ENCODE data around the gene WT1. TPM values are rescaled to one million over a fixed set of nuclear protein-coding genes. Genes with fewer than 3 reads are reported as not detected.

The WT1 gene
- total and polyA plus RNA-seq, 2 of the 8 experiments (the other 6 are each of a cell fraction or from before 2014, with no cell fraction given): 0.05 to 0.17 TPM

DNA sequence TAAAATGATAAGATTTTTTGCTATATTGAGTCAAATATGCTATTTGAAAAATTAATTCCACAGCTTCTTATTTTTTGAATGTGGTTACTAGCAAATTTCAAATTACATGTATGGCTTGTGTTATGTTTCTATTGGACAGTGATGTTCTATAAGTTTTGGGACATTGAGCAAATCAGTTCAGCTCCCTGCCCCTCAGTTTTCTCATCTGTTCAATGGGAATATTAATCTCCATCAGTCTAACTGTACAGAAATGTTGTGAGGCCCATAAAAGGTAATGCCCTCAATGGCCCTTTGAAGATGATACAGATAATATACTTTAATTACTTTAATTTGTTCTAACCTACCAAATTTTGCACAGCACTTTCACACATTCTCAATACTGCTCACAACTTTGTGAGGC lies 15.2 kb downstream of the WT1 start:
- H4K91ac ChIP-seq (replicated peaks; ENCODE audit: insufficient read length, low read length): no peak overlapping the region
- no peaks in the 10 kb centered on the region for H3K9me3 ChIP-seq (ENCODE audit: insufficient read depth in 2 of 2, low read depth in 1 of 2, low read length in 1 of 2)
- POLR2A ChIA-PET (ENCODE audit: partially characterized antibody): no interaction called here
- FAIRE-seq: no peak
- H2BK12ac ChIP-seq (ENCODE audit: low read depth, low read length): no peak overlapping the region
- no peaks in the 10 kb centered on the region for H4K20me1 ChIP-seq (replicated peaks in 1 of 2; ENCODE audit: control insufficient read depth in 1 of 2, insufficient read depth in 2 of 2, low read length in 2 of 2)
- H3K56ac ChIP-seq (replicated peaks; ENCODE audit: insufficient read length, low read depth, low read length): no peak overlapping the region
- peaks cover 0 to 9% (median 1%) of the 10 kb centered on the region in 4 experiments; a peak in 5 of 7 replicates for H3K4me1 ChIP-seq (replicated peaks in 1 of 4; ENCODE audit: control insufficient read depth in 3 of 4, insufficient read depth in 4 of 4, low read length in 3 of 4)
- H3K79me1 ChIP-seq (ENCODE audit: low read depth, low read length): no peaks in the 10 kb centered on the region
- H3K36me3 ChIP-seq (ENCODE audit: control insufficient read depth in 2 of 4, insufficient read depth in 4 of 4, low read length in 3 of 4): no peaks in the 10 kb centered on the region
- H3K27ac ChIP-seq (ENCODE audit: low read depth, low read length): no peak overlapping the region
- no peak for DNase-seq (ENCODE audit: low read depth in 1 of 2, low spot score in 2 of 2)
- no peak overlapping the region for H3K4me2 ChIP-seq (ENCODE audit: insufficient read depth in 1 of 2, low read depth in 2 of 2, low read length in 2 of 2)
- no peak overlapping the region for H3K14ac ChIP-seq (ENCODE audit: insufficient read length)
- no peak overlapping the region for H3K18ac ChIP-seq (ENCODE audit: extremely low read depth, low read length)
- H2BK15ac ChIP-seq (ENCODE audit: low read length): no peak overlapping the region
- no peak overlapping the region for H2BK5ac ChIP-seq (ENCODE audit: low read depth, low read length)
- no peak overlapping the region for H4K8ac ChIP-seq (ENCODE audit: extremely low read depth, insufficient read depth, low read length)
- peaks cover 0 to 12% (median 7%) of the 10 kb centered on the region in 4 experiments; a peak in 6 of 7 replicates for H3K27me3 ChIP-seq (replicated peaks in 1 of 4; ENCODE audit: control insufficient read depth in 3 of 4, extremely low read depth in 1 of 4, insufficient read depth in 3 of 4, low read length in 3 of 4)
- no peak overlapping the region for H2AK5ac ChIP-seq (ENCODE audit: low read depth, low read length)
- H3K4ac ChIP-seq (replicated peaks; ENCODE audit: insufficient read length, low read depth, low read length): no peak overlapping the region
- no peak overlapping the region for H3K4me3 ChIP-seq (ENCODE audit: extremely low read depth in 1 of 4, insufficient read depth in 2 of 4, low read depth in 3 of 4, low read length in 4 of 4)
- TF ChIP-seq POU5F1 (IDR thresholded peaks at IDR 0.05; ENCODE audit: low read depth, low read length): no peak
- TF ChIP-seq CEBPB (IDR thresholded peaks at IDR 0.05; ENCODE audit: low read depth, low read length): no peak
- no peak for TF ChIP-seq NANOG (IDR thresholded peaks at IDR 0.05; ENCODE audit: insufficient read depth, low read depth, low read length, poor library complexity, severe bottlenecking)
- no peak for TF ChIP-seq TEAD4 (IDR thresholded peaks at IDR 0.05; ENCODE audit: low read depth, low read length)
- TF ChIP-seq JUND (IDR thresholded peaks at IDR 0.05; ENCODE audit: low read length): no peak
- no peak for TF ChIP-seq HDAC2 (IDR thresholded peaks at IDR 0.05; ENCODE audit: borderline replicate concordance in 1 of 2, low read depth in 2 of 2, low read length in 2 of 2)
- TF ChIP-seq SP4 (IDR thresholded peaks at IDR 0.05; ENCODE audit: low read length): no peak
- TF ChIP-seq NRF1 (IDR thresholded peaks at IDR 0.05; ENCODE audit: low read depth, low read length): no peak
- no peak overlapping the region for H3K9ac ChIP-seq (replicated peaks in 1 of 4; ENCODE audit: extremely low read depth in 1 of 4, low read depth in 3 of 4, low read length in 3 of 4)
- CTCF ChIA-PET (ENCODE audit: partially characterized antibody): interaction anchor here (1.2 to 2.5 kb wide), 2 partner anchors 10 to 23 kb away, joined by 3 to 9 read pairs; no protein-coding TSS in a partner anchor
- no peaks in the 10 kb centered on the region for H3K79me2 ChIP-seq (ENCODE audit: control insufficient read depth in 1 of 2, insufficient read depth in 2 of 2, low read length in 2 of 2)
- no peak overlapping the region for H2BK120ac ChIP-seq (replicated peaks; ENCODE audit: low read depth, low read length)
- no peak overlapping the region for H4K5ac ChIP-seq (ENCODE audit: insufficient read length, low read depth, low read length)
- H2BK20ac ChIP-seq (ENCODE audit: low read length): no peak overlapping the region
- no peaks in the 10 kb centered on the region for H3K23me2 ChIP-seq (ENCODE audit: low read depth, low read length)
- H2AFZ ChIP-seq (ENCODE audit: low read length): no peak overlapping the region
- H3K23ac ChIP-seq (ENCODE audit: insufficient read length): no peak overlapping the region

Data from H1 (cell line).